Measurements from ENCODE around the gene LYPD1.
"Not testable (repeated sequence)": the region's sequence is repeated elsewhere in the genome, so short reads cannot be mapped to it uniquely, and the experiment has no call there.

LYPD1 gene

GRCh38 chr2:132669908-132670495, at the start of gene LYPD1:
LYPD1 (minus strand) TSS chr2:132670205; CDS start chr2:132669932, 273 bp downstream.
- DNase-seq (ENCODE audit: low read depth) = no peak

GRCh38 chr2:132719480-132719879, 49.5 kb upstream of the LYPD1 start:
- no peak for DNase-seq (ENCODE audit: low read depth)

GRCh38 chr2:132716954-132717353, 46.9 kb upstream of the LYPD1 start:
- DNase-seq (ENCODE audit: low read depth) = no peak

GRCh38 chr2:132715386-132716351, 45.7 kb upstream of the LYPD1 start:
- no peak for DNase-seq (ENCODE audit: low read depth)

GRCh38 chr2:132703396-132703795, 33.4 kb upstream of the LYPD1 start:
- no peak for DNase-seq (ENCODE audit: low read depth)

GRCh38 chr2:132701810-132702209, 31.8 kb upstream of the LYPD1 start:
- no peak for DNase-seq (ENCODE audit: low read depth)

- not testable (repeated sequence) for DNase-seq (ENCODE audit: low read depth)
Measured at GRCh38 chr2:132699802-132700201, 29.8 kb upstream of the LYPD1 start.

GRCh38 chr2:132698347-132698746, 28.3 kb upstream of the LYPD1 start:
- DNase-seq (ENCODE audit: low read depth) = not testable (repeated sequence)

GRCh38 chr2:132697556-132698205, 27.7 kb upstream of the LYPD1 start:
- DNase-seq (ENCODE audit: low read depth) = no peak

- DNase-seq (ENCODE audit: low read depth) = no peak
Measured at GRCh38 chr2:132692816-132693215, 22.8 kb upstream of the LYPD1 start.

- DNase-seq (ENCODE audit: low read depth) = no peak
Measured at GRCh38 chr2:132691556-132691955, 21.6 kb upstream of the LYPD1 start.

GRCh38 chr2:132690664-132691303, 20.8 kb upstream of the LYPD1 start:
- DNase-seq (ENCODE audit: low read depth) = no peak

- no peak for DNase-seq (ENCODE audit: low read depth)
Measured at GRCh38 chr2:132681766-132682165, 11.8 kb upstream of the LYPD1 start.

GRCh38 chr2:132680544-132680943, 10.5 kb upstream of the LYPD1 start:
- no peak for DNase-seq (ENCODE audit: low read depth)

GRCh38 chr2:132678483-132678882, 8.5 kb upstream of the LYPD1 start:
- DNase-seq (ENCODE audit: low read depth) = no peak

GRCh38 chr2:132677661-132678060, 7.7 kb upstream of the LYPD1 start:
- no peak for DNase-seq (ENCODE audit: low read depth)

GRCh38 chr2:132676999-132677398, 7.0 kb upstream of the LYPD1 start:
- DNase-seq (ENCODE audit: low read depth) = no peak

GRCh38 chr2:132671151-132671835, 1.3 kb upstream of the LYPD1 start:
- DNase-seq (ENCODE audit: low read depth) = no peak

- DNase-seq (ENCODE audit: low read depth) = no peak
Measured at GRCh38 chr2:132670496-132671150, 618 bp upstream of the LYPD1 start.

GRCh38 chr2:132668987-132669907, 758 bp downstream of the LYPD1 start:
- no peak for DNase-seq (ENCODE audit: low read depth)
